Measurements from ENCODE around the gene PSMG3.
"Not testable (repeated sequence)": the region's sequence is repeated elsewhere in the genome, so short reads cannot be mapped to it uniquely, and the experiment has no call there.

The PSMG3 gene

DNA sequence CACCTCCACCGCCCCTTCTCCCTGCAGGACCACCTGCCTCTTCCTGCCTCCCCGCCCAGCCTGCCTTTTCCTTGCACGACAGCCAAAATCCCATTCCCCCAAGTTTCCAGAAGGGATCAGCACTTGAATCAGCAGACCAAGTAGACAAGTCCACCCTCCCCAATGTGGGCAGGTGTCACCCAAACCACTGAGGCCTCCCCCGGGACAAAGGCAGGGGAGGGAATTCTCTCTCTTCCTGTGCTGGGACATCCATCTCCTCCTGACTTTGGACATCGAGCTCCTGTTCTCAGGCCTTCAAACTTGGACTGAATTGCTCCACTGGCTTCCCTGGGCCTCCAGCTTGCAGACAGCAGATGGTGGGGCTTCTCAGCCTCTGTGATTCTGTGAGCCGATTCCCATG, 21.6 kb upstream of the PSMG3 start:
- Histone ChIP-seq H3K9ac (ENCODE audit: low read depth, low read length) (no peak overlapping the region), H3K4me1 (ENCODE audit: insufficient read depth, low read length) (peaks cover 3% of the 10 kb centered on the region; the same call in 1 of the 2 replicates), H3K36me3 (ENCODE audit: insufficient read depth, low read length) (no peaks in the 10 kb centered on the region), H3K9me3 (ENCODE audit: control insufficient read depth, insufficient read depth, low read length) (no peaks in the 10 kb centered on the region; the same call in 1 of the 2 replicates)

DNA sequence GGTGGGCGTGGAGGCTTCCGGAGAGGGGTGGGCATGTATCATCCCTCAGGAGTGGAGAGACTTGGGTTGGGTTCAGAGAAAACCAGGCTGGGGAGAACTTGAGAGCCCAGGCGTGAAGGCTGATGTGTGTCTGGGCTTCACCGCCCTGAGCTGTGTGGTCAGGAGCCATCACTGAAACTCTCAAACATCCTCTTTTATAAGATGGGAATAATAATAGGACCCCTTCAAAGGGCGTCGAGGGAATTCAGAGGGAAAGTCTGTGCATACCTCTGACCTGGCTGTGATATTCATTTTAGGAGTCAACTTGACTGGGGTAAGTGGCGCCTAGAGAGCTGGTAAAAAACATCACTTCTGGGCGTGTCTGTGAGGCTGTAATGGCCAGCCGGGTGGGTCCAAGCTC, 21.1 kb upstream of the PSMG3 start:
- no peaks in the 10 kb centered on the region; the same call in 1 of the 2 replicates for H3K9me3 ChIP-seq (ENCODE audit: control insufficient read depth, insufficient read depth, low read length)
- H3K36me3 ChIP-seq (ENCODE audit: insufficient read depth, low read length) = no peaks in the 10 kb centered on the region
- H3K4me1 ChIP-seq (ENCODE audit: insufficient read depth, low read length) = peaks cover 3% of the 10 kb centered on the region; the same call in 1 of the 2 replicates
- H3K9ac ChIP-seq (ENCODE audit: low read depth, low read length) = no peak overlapping the region

DNA sequence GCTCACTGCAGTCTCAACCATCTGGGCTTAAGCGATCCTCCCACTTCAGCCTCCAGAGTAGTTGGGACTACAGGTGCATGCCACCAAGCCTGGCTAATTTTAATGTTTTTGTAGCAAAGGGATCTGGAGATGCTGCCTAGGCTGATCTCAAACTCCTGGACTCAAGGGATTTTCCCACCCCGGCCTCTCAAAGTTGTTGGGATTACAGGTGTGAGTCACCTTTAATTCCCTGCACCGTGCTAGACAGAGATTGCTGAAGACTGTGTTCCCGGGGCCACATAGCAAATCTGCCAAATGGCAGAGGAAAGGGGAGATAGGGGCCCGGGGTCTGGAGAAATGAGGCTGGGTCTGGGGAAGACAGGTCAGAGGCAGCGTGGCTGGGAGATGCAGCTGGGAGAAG, 20.6 kb upstream of the PSMG3 start:
- H3K9ac ChIP-seq (ENCODE audit: low read depth, low read length) = no peak overlapping the region

DNA sequence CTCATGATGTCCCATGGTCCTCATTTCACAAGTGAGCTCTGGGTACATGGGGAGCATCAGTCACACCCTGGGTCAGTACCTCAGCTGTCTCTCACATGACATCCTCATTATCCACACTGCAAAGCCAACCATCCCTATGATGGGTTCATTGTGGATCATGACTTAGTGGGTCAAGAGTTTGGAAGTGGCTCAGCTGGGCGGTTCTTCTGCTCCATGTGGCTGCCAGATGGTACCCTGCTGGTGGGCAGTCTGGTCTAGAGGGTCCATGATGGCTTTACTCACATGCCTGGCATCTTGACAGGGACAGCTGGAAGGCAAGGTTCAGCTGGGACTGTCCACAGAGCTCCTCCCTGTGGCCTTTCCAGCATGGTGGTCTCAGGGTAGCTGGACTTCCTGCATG, 19.1 kb upstream of the PSMG3 start:
- Histone ChIP-seq H3K9ac (ENCODE audit: low read depth, low read length) (no peak overlapping the region), H3K4me1 (ENCODE audit: insufficient read depth, low read length) (peaks cover 3% of the 10 kb centered on the region; the same call in 1 of the 2 replicates), H3K9me3 (ENCODE audit: control insufficient read depth, insufficient read depth, low read length) (no peaks in the 10 kb centered on the region; the same call in 1 of the 2 replicates), H3K36me3 (ENCODE audit: insufficient read depth, low read length) (no peaks in the 10 kb centered on the region)

More for the DNA sequence above, 20.6 kb upstream of the PSMG3 start:
- H3K36me3 ChIP-seq (ENCODE audit: insufficient read depth, low read length) = no peaks in the 10 kb centered on the region
- H3K4me1 ChIP-seq (ENCODE audit: insufficient read depth, low read length) = peaks cover 3% of the 10 kb centered on the region; the same call in 1 of the 2 replicates
- H3K9me3 ChIP-seq (ENCODE audit: control insufficient read depth, insufficient read depth, low read length) = no peaks in the 10 kb centered on the region; the same call in 1 of the 2 replicates

DNA sequence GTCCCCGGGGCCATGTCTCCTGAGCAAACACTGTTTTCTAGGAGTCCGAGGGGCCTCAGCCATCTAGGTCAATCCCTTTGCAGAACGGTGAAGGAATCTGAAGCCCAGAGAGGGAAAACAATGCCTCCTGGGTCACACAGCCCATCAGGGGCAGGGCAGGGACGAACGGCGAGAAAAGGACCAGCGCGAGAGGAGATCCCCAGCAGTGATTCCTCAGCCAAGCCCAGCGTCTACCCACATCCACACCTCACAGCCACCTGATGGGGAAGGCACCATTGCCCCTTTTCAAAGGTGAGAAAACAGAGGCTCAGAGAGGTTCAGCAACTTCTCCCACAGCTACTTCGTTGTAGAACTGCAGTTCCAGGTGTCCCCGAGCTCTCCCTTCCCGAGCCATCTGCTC, 17.9 kb upstream of the PSMG3 start:
- Histone ChIP-seq H3K36me3 (ENCODE audit: insufficient read depth, low read length) (no peaks in the 10 kb centered on the region), H3K4me1 (ENCODE audit: insufficient read depth, low read length) (no peaks in the 10 kb centered on the region), H3K9ac (ENCODE audit: low read depth, low read length) (no peak overlapping the region), H3K9me3 (ENCODE audit: control insufficient read depth, insufficient read depth, low read length) (no peaks in the 10 kb centered on the region; the same call in 1 of the 2 replicates)

DNA sequence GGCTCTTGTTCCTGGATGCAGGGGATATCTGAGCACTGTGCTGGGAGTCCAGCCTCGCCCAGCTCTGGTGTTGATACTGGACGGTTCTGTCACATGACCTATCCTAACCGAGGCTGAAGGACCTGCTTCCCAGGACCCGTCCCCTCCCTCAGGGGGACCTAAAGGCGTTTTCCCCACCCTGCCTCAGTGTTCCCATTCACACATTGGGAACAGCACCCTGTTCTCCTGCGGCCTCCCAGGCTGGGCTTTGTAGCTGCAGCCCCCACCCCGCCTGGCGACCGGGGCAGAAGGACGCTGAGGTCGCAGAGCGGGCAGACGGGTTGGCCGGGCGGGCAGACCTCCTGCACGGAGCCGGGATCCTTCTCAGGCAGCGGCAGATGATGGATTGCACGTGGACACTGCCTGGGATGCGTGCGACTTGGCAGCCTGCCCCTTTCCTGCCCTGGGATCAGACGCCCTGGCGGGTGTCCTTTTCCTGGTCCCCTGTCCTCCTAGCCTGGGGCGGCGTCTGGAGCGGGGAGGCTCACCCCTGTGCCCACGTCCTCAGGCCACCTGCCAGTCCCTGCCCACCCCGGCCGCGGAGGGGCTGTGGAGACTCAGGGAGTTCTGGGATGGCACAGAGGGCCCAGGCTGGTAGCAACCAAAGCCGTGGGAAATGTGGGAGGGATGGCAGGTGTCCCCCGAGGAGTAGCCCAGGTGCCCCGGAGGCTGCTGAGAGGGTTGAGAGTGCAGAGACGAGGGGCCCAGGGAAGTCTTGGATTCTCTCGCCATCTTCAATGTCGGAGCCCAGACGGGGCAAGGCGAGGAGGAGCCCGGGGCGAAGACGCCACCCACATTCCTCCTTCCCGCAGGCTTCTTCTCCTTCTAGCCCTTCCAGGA, 17.2 kb upstream of the PSMG3 start:
- Histone ChIP-seq H3K36me3 (ENCODE audit: insufficient read depth, low read length) (no peaks in the 10 kb centered on the region), H3K9me3 (ENCODE audit: control insufficient read depth, insufficient read depth, low read length) (no peaks in the 10 kb centered on the region; the same call in 1 of the 2 replicates), H3K9ac (ENCODE audit: low read depth, low read length) (no peak overlapping the region), H3K4me1 (ENCODE audit: insufficient read depth, low read length) (no peaks in the 10 kb centered on the region)

DNA sequence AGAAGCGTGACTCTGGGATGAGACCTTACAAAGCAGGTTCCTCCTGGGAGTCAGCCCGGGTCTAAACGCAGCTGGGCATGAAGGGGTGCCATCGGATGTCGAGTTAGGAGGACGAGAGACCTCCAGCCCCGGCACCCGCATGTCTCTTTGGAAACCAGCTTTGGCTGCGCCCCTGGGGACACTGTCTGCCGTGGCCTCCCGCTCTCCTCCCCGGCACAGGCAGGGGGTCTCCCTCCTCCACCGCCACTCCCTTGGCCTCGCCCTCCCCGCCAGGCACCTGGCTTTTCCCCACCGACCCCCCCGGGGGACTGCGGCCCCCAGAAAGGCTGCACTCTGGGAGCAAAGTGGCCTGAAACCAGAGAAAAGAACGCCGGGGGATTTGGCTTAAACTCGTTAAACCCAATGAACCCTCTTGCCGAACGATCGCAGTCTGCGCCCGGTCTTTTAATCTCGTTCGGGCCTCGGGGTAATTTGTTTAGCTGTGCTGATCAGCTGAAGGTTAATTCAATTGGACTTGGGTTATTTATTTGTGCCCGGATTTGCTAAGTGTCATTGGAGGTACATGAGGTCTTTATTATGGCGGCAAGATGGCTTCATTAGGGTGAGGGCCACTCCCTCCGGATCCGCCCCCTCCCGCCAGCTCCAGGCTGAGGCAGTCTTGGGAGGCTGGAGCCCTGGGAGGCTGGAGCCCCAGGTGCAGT, 16.4 kb upstream of the PSMG3 start:
- H3K4me1 ChIP-seq (ENCODE audit: insufficient read depth, low read length) = no peaks in the 10 kb centered on the region
- no peaks in the 10 kb centered on the region; the same call in 1 of the 2 replicates for H3K9me3 ChIP-seq (ENCODE audit: control insufficient read depth, insufficient read depth, low read length)
- no peak overlapping the region for H3K9ac ChIP-seq (ENCODE audit: low read depth, low read length)
- no peaks in the 10 kb centered on the region for H3K36me3 ChIP-seq (ENCODE audit: insufficient read depth, low read length)

DNA sequence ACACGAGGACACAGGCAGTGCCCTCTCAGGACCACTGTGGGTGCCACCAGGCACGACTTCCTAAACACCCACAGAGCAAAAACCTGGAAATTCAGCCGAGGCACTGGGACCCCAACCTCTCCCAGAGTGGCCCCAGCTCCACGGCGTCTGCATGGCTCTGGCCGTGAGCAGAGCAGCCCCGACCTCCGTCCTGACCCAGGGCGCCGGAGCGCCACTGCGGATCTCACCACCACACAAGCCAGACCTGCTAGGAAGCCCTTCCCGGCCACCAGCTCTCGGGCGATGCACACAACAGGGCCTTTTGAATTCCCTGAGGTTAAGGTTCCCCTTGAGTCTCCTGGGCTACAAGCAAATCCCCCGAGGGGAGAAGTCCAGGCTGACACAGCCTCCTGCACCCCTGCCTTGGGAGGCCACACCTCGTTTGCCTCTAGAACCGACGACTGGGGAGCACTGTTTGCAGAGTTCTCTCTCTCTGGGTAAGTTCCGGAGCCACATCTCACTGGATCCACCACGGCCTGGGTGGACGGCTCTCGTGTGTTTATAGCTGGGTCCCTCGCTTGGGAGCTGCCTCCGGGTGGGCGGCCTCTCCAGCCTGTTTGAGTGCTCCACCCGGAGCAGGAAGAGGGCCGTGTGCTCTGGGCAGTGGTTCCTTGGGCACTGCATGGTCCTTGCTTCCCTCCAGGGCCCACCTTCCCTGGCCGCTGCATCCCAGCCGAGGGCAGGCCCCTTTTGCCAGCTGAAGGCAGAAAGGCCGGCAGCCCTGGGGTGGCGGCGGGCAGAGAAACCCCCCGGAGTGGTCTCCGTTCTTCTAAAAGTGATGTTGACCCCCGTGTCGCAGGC, 15.5 kb upstream of the PSMG3 start:
- Histone ChIP-seq H3K36me3 (ENCODE audit: insufficient read depth, low read length) (no peaks in the 10 kb centered on the region), H3K9me3 (ENCODE audit: control insufficient read depth, insufficient read depth, low read length) (no peaks in the 10 kb centered on the region; the same call in 1 of the 2 replicates), H3K9ac (ENCODE audit: low read depth, low read length) (no peak overlapping the region), H3K4me1 (ENCODE audit: insufficient read depth, low read length) (no peaks in the 10 kb centered on the region)

DNA sequence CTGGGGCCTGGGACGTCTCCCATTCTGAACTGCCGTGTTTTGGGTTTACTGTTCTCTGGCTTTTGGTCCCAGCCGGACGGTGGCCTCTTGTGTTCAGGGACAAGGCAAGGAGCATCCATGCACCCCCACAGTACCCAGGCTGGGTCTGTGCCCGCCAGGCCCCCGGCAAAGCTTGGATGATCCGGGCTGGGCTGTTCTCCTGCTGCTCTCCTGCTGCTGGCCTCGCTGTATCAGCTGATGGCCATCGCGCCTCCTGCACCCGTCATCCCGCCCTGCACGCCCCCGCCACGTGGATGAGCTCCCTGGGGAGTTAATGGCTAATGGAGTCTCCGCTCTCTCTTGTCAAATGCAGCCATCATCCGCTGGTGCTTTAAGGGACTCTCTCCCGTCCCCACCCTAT, 14.9 kb upstream of the PSMG3 start:
- H3K4me1 ChIP-seq (ENCODE audit: insufficient read depth, low read length) = peaks cover 6% of the 10 kb centered on the region
- H3K9ac ChIP-seq (ENCODE audit: low read depth, low read length) = no peak overlapping the region
- no peaks in the 10 kb centered on the region; the same call in 1 of the 2 replicates for H3K9me3 ChIP-seq (ENCODE audit: control insufficient read depth, insufficient read depth, low read length)
- H3K36me3 ChIP-seq (ENCODE audit: insufficient read depth, low read length) = no peaks in the 10 kb centered on the region

DNA sequence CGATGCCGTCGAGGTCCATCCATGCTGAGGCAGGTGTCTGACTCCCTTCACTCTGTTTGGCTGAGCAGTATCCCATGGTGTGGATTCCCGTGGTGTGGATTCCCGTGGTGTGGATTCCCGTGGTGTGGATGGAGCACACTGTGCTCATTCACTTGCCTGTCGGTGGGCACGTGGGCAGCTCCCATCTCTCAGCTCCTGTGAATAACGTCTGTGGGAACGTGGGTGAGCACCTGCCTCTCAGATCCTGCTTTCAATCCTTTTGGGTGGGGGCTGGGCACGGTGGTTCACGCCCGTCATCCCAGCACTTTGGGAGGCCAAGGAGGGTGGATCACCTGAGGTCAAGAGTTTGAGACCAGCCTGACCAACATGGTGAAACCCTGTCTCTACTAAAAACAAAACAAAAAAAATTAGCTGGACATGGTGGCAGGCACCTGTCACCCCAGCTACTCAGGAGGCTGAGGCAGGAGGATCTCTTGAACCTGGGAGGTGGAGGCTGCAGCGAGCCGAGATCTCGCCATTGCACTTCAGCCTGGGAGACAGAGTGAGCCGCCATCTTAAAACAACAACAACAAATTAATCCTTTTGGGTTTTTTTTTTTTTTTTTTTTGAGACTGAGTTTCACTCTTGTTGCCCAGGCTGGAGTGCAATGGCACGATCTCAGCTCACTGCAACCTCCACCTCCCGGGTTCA, 13.6 kb upstream of the PSMG3 start:
- H3K9ac ChIP-seq (ENCODE audit: low read depth, low read length); H3K4me1 ChIP-seq (ENCODE audit: insufficient read depth, low read length); H3K36me3 ChIP-seq (ENCODE audit: insufficient read depth, low read length); H3K9me3 ChIP-seq (ENCODE audit: control insufficient read depth, insufficient read depth, low read length): not testable (repeated sequence)

DNA sequence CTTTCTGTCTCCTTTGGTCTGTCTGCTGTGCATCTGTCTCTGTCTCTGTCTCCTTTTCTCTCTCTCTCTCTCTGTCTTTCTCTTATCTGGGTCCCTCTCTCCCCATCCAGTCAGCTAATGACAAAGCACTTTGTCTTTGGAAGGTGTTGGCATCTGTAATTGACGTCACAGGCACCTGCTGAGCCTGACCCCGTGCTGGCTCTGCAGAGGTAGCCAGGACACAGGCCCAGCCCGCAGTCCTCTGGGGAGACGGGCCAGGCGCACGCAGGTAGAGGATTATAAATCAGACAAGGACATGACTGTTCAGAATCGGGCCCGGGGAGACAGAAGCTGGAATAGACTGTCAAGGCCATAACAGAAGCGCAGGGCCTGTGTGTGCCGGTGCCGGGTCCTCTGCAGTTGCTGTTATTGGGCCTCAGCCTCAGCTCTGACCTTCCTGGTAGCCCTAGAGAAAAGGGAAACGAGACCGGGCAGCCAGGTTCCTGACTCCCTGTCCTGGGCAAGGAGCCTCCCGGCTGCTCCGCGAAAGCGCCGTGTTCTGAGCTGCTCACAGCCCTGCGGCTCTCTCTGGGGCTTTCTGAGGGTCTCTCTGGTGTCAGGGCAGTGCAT, 10.7 kb upstream of the PSMG3 start:
- Histone ChIP-seq H3K9ac (ENCODE audit: low read depth, low read length) (no peak overlapping the region), H3K9me3 (ENCODE audit: control insufficient read depth, insufficient read depth, low read length) (no peaks in the 10 kb centered on the region), H3K36me3 (ENCODE audit: insufficient read depth, low read length) (no peaks in the 10 kb centered on the region), H3K4me1 (ENCODE audit: insufficient read depth, low read length) (peaks cover 14% of the 10 kb centered on the region)

DNA sequence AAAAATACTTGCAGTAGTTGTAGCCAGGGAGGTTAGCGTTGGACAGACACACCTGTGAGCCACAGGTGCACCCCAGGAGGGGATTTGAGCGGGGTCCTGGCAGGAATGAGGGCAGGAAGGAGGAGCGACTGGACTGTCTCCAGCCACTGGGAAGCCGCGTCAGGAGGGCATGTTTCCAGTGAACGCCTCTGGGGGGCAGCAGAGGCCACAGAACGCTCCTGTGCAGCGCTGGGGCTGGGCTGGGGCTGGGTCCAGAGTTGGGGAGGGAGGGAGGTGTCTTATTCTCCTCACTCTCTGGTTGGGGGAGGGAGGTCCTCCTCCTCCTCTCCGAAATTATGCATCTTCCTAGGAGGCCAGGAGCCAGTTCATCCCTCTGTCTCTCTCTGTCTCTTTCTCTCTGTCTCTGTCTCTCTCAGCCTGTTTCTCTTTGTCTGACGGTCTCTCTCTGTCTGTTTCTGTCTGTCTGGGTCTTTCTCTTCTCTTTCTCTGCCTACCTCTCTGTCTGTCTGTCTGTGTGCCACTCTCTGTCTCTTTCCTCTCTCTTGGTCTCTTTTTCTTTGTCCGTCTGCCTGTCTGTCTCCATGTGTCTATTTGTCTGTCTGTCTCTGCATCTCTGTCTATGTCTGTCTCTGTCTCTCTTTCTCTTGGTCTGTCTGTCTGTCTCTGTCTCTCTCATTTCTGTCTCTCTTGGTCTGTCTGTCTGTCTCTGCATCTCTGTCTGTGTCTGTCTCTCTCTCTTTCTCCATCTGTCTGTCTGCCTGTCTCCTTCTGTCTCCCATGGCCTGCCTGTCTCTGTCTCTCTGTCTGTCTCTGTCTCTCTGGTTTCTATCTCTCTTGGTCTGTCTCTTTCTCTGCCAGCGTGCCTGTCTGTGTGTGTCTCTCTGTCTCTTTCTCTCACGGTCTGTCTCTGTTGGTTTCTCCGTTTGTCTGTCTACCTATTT, 9.9 kb upstream of the PSMG3 start:
- Histone ChIP-seq H3K9ac (ENCODE audit: low read depth, low read length) (no peak overlapping the region), H3K9me3 (ENCODE audit: control insufficient read depth, insufficient read depth, low read length) (no peaks in the 10 kb centered on the region), H3K4me1 (ENCODE audit: insufficient read depth, low read length) (peaks cover 14% of the 10 kb centered on the region), H3K36me3 (ENCODE audit: insufficient read depth, low read length) (no peaks in the 10 kb centered on the region)
